ELR (cell line): ENCODE measurements around the gene C12orf43.
A peak's percentile ranks its signal among the peaks of the same experiment; 100 is the strongest.
"Not testable (repeated sequence)": the region's sequence is repeated elsewhere in the genome, so short reads cannot be mapped to it uniquely, and the experiment has no call there.

Experiments
- DNase-seq: peaks from one replicate; pipeline ENCODE4 v3.0.0-alpha.2; 2015; ENCODE audit warnings: low read depth

Gene C12orf43, protein sequence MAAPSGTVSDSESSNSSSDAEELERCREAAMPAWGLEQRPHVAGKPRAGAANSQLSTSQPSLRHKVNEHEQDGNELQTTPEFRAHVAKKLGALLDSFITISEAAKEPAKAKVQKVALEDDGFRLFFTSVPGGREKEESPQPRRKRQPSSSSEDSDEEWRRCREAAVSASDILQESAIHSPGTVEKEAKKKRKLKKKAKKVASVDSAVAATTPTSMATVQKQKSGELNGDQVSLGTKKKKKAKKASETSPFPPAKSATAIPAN

DNA sequence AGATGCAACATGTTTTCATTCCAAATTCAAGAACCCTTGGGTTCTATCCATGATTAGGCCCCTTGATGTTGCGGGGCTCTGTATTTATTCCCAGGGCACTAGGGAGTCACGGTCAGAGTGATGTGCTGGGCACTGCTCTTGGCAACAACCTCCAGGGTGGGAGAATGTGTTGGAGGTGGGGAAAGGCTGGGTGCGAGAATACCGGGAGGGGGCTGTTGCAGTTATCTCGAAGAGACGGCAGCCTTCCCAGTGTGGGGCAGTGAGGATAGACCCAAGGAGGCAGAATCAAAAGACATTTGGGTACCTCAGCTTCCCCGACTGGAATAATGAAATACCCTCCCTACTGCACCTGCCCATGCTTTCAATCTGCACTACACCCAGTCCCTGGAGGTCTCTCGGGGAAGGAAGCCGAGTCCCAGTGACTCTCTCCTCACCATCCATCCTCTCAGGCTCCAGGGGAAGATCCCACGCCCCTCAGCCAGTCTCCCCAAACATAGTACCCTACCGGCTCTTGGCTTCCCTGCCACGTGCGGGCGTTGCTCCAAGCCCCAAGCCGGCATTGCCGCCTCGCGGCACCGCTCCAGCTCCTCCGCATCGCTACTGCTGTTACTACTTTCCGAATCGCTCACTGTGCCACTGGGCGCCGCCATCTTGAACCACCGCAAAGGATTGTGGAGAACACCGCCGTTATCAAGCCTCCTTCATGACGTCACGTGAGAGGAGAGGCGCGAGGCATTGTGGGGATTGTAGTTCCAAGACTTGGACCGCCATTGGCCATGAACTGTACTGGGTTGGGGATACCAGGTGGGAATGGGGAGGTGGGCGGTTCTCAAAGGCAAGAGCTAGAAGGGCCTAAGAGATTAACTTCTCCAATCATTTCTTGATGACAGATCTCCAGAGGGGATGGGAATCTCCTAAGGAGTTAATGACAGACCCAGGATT lies at the start of gene C12orf43:
Gene C12orf43, minus strand, starts transcription at position 663 of the 942 bp plus-strand sequence. Its CDS starts 13 bp downstream, at position 650.
- peak; percentile 95 for DNase-seq

DNA sequence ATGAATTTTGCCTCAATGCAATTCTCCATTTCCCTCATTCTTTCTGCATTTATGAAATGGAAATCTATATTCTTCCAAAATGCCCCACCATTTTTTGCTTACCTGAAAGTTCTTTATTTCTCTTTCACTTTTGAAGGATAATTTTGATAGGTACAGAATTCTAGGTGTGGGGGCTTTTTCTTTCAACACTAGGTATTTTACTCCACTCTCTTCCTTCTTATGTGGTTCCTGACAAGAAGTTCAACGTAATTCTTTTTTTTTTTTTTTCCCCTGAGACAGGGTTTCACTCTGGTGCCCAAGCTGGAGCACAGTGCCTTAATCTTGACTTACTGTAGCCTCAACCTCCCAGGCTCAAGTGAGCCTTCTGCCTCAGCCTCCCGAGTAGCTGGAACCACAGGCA lies 49.1 kb upstream of the C12orf43 start:
- no peak for DNase-seq

DNA sequence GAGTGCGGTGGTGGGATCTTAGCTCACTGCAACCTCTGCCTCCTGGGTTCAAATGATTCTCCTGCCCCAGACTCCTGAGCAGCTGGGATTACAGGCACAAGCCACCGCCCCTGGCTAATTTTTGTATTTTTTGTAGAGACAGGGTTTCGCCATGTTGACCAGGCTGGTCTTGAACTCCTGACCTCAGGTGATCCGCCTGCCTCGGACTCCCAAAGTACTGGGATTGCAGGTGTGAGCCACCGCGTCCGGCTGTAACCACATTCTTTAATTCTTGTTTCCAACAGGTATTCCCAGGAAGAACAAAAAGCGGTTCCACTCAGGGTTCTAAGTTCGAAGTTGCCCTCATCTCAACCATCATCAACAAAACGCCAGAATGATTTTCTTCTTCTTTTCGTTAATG lies 48.3 kb upstream of the C12orf43 start:
- not testable (repeated sequence) for DNase-seq

DNA sequence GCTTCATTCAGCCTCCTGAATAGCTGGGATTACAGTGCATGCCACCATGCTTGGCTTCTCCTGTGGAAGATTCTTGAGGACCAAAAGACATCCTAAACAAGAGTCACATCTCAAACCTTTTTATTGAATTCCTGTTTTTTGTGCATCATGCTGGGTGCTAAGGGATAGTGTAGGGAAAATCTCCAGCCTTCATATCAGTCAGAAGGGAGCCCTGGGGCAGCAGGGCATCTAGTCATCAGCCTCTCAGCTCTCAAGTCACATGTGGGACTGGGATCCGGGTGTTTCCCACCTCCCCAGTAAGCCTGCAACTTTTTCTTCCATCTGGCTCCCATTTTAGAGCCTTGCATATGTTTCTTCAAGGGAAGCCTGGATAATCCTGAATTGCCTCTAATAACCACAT lies 47.8 kb upstream of the C12orf43 start:
- no peak for DNase-seq

DNA sequence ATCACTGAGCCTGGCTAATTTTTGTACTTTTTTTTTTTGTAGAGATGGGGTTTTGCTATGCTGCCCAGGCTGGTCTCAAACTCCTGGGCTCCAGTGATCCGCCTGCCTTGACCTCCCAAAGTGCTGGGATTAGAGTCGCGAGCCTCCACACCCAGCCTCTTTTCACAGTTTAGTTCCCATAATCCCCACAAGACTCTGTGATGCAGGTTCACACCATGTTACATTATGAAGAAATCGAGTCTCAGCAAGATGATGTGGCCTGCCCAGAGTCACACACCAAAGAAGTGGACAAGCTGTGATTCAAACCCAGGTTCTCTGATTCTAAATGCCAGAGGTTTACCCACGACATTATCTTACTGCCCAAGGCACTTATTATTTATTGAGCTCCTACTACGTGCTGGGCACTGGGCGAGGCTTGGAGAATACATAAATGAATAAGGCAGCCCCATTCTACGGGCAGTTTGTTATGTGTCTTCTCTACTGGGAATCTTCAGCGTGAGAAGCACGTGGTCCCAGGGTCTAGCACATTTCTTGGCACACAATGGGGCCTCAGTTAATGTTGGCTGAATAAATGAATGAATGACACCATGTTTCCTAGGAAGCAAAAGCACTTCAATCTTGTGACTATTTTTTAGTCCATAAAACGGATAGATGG lies 46.2 kb upstream of the C12orf43 start:
- no peak for DNase-seq

DNA sequence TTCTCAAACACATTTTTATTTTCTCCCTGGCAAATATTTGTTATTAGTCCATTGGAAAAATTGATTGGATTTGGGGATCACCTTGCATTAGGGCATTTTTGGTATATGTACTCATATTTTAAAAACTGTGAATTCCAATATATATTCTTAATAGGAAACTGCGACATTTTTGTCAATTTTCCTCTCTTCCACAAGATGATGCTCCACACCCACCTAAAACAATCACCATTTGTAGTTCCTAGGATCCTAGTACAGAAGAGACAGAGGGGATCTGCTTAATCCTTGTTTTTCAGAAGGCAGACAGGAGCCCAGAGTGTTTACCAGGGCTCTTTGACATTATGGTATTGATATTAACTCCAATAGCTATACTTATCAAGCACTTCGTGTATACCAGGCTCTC lies 45.5 kb upstream of the C12orf43 start:
- DNase-seq: peak; percentile 61

DNA sequence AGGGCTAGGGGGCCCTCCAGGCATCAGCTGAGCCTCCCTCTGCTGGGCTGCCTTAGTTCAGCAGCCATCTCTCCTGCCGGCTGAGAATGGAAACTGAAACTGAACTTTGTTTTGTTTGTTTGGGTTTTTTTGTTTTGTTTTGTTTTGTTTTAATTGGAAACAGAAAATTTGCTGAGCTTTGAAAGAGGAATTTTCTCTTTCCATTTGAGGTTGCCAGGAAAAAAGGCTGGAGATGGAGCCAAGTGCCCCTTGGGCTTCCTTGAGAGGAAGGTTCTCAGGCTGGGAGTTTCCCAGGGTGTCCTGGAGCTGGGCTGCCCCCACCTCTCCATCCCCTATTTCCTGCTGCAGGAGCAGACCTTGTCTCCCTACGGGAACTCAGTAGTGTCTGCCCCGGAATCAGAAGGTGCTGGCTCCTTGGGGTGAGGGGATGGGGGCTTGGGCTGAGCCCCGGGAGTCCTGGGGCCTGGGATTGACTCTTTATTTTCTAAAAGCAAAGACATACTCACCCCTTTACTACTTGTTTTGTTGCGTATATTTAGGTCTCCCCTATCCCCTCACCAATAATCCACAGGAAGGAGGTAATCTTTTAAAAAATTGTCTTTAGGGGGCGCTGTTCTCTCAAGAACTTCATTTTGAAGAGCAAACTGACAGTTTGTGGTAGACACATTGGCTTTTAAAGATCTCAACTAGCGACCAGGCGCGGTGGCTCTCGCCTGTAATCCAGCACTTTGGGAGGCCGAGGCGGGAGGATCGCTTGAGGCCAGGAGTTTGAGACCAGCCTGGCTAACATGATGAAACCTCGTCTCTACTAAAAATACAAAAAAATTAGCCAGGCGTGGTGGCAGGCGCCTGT lies 44.1 kb upstream of the C12orf43 start:
- peak; percentile 84 for DNase-seq

DNA sequence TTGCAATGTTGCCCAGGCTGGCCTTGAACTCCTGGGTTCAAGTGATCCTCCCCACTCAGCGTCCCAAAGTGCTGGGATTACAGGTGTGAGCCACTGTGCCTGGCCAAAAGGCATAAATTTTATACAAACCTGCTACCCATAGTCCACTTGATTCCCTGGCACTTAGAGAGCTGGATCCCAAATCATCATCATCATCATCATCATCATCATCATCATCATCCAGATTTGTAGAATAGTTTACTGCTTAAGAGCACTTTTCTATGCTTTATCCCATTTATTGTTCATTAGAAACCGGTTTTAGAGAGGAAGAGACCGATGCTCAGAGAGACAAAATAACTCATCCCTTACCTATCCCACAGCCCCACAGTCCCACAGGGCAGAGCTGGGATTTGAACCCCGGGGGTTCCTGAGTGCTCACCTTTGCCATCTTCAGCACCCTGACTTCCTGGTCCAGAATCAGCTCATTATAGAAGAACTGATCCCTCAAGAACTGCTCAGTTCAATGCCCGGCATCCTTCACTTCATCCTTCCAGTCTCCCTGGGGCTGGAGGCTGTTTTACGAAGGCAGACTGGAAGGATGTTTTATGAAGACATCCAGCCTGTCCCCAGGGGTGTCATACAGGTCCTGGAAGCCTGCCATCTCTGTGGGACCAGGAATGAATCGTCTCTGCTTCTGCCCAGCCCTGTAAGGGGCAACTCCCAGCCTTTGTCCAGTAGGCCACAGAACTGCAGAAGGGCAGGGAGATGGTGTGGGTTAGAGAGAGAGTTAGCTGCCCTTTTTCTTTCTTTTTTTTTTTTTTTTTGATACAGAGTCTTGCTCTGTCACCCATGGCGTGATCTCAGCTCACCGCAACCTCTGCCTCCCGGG lies 43.0 kb upstream of the C12orf43 start:
- DNase-seq: no peak

DNA sequence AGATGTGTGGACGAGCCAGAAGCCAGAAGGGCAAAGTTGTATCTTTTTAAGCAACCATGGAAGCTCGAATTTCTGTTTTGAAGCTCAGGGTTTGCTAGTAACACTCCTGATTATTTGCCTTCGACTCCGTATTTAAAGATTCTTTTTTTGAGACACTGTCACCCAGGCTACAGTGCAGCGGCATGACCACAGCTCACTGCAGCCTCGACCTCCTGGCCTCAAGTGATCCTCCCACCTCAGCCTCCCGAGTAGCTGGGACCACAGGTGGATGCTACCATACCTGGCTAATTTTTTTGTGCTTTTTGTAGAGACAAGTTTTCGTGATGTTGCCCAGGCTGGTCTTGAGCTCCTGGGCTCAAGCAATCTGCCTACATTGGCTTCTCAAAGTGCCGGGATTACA lies 41.5 kb upstream of the C12orf43 start:
- DNase-seq: no peak

DNA sequence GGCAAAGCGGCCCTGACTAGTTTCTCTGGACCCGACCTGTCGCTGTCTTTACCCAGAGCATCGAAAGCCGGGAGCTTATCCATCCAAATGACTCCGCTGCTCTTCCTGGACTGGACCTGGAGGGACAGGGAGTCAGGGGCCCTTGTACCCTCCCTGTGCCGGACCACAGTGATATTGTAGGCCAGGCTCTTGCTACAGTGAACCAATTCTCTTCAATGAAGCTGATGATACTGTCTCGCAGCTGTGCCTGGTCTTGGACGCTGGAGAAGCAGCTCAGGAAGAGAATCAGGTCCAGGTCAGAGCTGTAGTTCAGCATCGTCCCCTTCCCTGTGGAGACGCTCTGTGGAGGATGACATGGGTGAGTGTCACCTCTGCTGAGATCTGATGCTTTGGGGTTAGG lies 37.4 kb upstream of the C12orf43 start:
- DNase-seq: no peak

DNA sequence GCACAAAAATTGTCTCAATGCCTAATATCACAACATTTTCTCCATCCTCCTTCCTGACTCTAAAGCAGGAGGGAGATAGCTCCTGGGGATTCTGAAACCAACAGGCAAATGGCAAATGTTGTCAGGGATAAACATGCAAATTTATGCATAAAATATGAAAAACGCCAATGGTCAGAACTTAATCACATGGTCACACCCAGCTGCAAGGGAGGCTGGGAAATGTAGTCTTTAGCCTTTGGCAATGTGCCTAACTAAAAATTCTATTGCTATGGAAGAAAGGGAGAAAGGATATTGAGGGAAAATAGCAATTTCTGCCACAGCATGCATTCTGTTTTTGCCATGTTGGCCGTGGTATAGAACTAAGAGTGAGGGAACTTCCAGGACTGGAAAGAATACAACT lies 34.4 kb upstream of the C12orf43 start:
- DNase-seq: peak; percentile 60

DNA sequence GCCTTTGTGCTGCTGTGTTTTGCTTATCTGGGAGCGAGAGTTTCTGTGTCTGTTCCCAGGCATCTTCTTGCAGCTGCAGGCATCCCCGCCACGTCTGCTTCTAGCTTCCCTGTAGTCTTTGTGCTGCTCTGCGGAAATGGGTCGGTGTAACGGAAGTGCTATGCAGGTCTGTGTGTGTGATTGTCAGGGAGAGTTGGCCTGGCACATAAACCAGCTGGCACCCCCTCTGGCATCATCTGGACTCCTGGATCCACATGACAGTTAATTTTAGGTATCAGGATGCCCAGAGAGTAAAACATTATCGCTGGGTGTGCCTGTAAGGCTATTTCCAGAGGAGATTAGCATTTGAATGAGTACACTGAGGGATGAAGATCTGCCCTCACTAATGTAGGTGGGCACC lies 32.2 kb upstream of the C12orf43 start:
- DNase-seq: no peak

DNA sequence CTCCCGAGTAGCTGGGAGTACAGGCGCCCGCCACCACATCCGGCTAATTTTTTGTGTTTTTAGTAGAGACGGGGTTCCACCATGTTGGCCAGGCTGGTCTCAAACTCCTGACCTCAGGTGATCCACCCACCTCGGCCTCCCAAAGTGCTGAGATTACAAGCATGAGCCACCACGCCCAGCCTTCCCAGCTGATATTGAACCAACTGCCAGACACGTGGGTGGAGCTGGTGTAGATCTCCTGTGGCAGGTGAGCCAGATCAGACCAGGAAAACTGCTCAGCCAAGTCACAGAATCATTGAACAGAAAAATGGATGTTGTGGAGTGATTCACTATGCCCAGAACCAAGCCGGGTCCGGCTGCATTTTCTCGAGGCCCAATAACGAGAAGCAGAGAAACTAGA lies 31.1 kb upstream of the C12orf43 start:
- not testable (repeated sequence) for DNase-seq

DNA sequence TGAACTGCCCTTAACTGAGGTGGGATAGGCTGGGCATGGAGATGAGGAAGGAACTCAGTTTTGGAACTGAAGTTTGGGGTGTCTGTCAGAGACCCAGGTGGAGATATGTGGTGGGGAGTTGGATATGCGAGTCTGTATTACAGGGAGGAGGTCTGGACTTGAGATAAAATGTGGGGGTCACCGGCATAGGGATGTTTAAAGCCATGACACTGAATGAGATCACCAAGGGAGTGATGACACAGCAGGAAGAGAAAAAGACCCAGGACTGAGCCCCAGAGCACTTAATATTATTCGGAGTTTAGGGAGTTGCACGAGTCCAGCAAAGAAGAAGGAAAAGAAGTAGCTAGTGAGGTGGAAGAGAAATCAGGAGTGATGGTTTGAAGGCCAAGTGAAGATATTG lies 26.8 kb upstream of the C12orf43 start:
- peak; percentile 64 for DNase-seq

DNA sequence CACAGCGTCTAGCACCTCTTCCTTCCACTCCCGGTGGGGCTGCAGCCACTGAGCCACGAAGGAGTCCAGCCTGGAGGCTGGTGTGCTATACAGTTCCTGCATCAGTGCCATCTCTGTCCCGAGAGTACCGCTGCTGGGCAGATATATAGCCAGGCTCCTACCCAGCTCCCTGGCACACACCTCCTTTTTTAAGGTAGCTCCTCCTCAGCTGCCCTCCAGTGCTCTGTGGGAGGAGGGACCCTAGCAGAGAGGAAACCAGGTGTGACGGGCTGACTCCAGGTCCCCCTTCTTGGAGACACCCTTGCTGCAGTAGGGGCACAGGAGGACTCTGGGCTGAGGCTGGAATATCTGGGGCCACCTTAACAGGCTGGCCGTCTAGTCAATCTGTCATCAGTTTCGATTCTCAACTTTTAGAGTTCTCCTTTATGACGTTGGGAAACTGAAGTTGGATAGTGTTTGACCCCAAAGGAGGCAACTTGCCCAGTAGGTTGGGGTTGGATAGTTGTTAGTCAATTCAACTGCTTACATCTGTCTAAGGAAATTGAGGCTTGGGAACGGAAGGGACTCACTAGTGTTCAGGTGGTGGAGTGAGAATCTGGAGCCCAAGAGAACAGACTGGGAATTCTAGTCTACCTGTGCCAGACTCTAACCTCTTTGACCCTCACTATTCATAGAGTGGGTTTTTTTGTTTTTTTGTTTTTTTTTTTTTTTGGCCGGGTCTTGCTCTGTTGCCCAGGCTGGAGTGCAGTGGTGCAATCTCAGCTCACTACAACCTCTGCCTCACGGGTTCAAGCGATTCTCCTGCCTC lies 22.8 kb upstream of the C12orf43 start, which contains the start of gene OASL:
Gene OASL, minus strand, starts transcription at position 386 of the 808 bp plus-strand sequence. Its CDS starts 275 bp downstream, at position 111.
- DNase-seq: peak; percentile 87

DNA sequence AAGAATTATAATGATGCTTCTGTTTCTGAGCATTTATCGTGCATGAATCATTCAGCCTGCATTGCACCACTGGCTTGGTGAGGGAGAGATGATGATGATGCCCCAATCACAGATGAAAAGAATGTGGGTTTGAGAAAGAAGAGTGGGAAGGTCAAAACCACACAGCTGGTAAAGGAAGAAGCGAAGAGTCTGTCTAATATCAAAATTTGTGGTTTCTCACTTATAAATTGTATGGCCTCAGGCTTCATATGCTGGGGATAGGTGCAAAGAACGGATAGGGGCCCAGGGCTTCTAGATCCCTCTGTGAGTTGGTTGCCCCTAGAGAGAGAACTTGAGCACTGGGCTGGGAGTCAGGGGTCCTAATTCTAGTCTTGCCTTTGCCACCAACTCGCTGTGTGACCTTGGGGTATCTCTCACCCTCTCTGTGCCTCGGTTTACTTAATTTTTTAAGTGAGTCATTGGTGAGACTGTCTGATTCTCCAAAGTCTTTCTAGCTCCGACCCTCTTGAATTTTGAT lies 20.6 kb upstream of the C12orf43 start:
- DNase-seq: peak; percentile 92

DNA sequence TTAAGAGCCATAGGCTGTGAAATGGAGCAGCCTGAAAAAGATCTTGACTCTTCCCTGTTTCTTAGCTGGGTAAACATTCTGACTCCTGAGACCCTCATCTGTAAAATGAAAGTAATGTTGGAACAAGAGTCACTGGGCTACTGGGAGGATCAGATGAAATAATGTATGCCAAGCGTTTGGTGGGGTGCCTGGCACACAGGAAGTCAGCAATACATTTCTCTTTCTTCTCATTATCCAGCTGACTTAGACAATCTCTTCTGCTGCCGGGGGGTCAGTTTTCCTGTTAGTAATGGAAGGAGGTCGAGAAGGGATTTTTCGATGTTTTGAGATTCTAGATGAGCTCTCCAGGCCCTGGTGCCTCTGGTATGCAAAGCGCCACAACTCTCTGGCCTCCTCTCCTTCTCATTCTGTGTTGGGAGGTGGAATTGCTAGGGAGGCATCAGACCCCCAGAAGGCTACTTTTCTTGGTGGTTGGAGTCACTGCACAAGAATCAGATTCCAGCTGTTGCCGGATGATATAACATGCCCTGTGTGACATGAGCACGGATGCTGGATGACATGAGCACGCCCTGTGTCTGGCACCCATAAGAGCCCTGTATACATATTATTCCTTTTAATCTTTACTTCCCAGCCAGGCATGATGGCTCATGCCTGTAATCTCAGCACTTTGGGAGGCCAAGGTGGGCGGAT lies 18.5 kb upstream of the C12orf43 start:
- no peak for DNase-seq

DNA sequence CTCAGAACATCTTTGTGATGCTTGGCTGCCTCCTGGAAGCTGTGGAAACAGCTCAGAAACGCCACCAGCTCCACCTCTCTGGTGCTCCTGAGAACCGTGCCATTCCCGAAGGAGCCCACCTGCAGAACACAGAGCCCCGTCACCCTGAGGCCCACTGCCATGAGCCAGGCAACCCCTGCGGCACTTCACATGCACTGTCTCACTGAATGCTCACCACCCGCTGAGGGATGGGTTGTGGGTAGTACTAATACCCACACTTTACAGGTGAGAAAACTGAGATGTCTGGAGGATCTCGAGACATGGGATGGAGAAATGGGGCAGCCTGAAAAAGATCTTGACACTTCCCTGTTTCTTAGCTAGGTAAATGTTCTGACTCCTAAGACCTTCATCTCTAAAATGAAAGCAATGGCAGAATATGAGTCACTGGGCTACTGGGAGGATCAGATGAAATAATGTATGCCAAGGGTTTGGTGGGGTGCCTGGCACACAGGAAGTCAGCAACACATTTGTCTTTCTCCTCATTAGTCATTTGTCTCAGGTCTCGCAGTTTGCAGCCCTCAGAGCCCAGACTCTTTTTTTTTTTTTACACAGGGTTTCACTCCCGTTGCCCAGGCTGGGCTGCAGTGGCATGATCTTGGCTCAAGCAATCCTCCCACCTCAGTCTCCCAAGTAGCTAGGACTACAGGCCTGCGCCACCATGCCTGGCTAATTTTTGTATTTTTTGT lies 17.5 kb upstream of the C12orf43 start:
- DNase-seq: peak; percentile 91
